Breast epithelium (tissue), 4 donors: ENCODE results near the gene PVALEF. TPM values are rescaled to one million over a fixed set of nuclear protein-coding genes. Genes with fewer than 3 reads are reported as not detected.

Experiments
- DNase-seq, 2 donors: peaks; one replicate each; pipeline ENCODE4 v3.0.0-alpha.2; 2019; ENCODE audit warnings: low spot score in 2 of 2
- H3K27ac ChIP-seq, 2 donors: fragments of 200-600 bp; sonication (generic) in 1 of 2; one replicate each; pipeline ENCODE4 v1.5.1; 2016 to 2019; ENCODE audit warnings: mild to moderate bottlenecking in 1 of 2
- H3K27me3 ChIP-seq, 2 donors: fragments of 200-600 bp; sonication (generic) in 1 of 2; one replicate each; pipeline versions ENCODE4 v1.5.1 to v1.6.0; 2017 to 2019; ENCODE audit warnings: control low read depth in 1 of 2, mild to moderate bottlenecking in 1 of 2
- H3K36me3 ChIP-seq: fragments of 200-600 bp; one replicate; pipeline ENCODE4 v1.5.1; 2019
- H3K4me1 ChIP-seq, 2 donors: fragments of 200-600 bp; sonication (generic); one replicate each; pipeline ENCODE4 v1.5.1; 2016 to 2019; ENCODE audit warnings: control low read depth in 1 of 2
- H3K4me3 ChIP-seq, 3 donors: fragments of 200-600 bp; sonication (generic); 1 replicate in 2 of 3; 2 replicates in 1 of 3; pipeline ENCODE4 v1.5.1; 2016 to 2019; ENCODE audit warnings: mild to moderate bottlenecking in 3 of 3, moderate library complexity in 2 of 3
- H3K9me3 ChIP-seq, 2 donors: fragments of 200-600 bp; sonication (generic) in 1 of 2; one replicate each; pipeline ENCODE4 v1.5.1; 2016 to 2019; ENCODE audit warnings: control low read depth in 1 of 2
- CTCF ChIP-seq, 3 donors: fragments of 450-650 bp; IDR thresholded peaks; one replicate each; pipeline ENCODE4 v1.5.1; 2016 to 2017; ENCODE audit warnings: antibody characterized with exemption in 3 of 3, mild to moderate bottlenecking in 3 of 3, moderate library complexity in 3 of 3
- POLR2A ChIP-seq: fragments of 450-650 bp; IDR thresholded peaks from one replicate; pipeline ENCODE4 v1.6.1; 2016; ENCODE audit warnings: antibody characterized with exemption, mild to moderate bottlenecking, moderate library complexity
- POLR2AphosphoS5 ChIP-seq, 3 donors: sonication (generic); formaldehyde crosslinking; IDR thresholded peaks; one replicate each; pipeline ENCODE4 v1.6.1; 2017; ENCODE audit warnings: antibody characterized with exemption in 3 of 3
- intact Hi-C: fragments of 100-400 bp; cut with DNase I; formaldehyde crosslinking; loops from one replicate; pipeline ENCODE4 v1.15.1; 2023; ENCODE audit warnings: low total_unique reads
- total RNA-seq, 3 donors: library from RNA; depleted of rRNA; stranded (reverse); fragments of >200 nt; gene quantifications; one replicate each; pipeline ENCODE4 v1.1.0, GENCODE V29; 2016

The PVALEF gene
- total RNA-seq, 3 donors from 2014 or later, result not detected

- no peak for TF ChIP-seq POLR2AphosphoS5 (IDR thresholded peaks at IDR 0.05)
- TF ChIP-seq CTCF (IDR thresholded peaks at IDR 0.05), result no peak
- TF ChIP-seq POLR2A, result no peak
Measured at GRCh38 chr17:81169870-81170309, 4.6 kb downstream of the PVALEF start.

GRCh38 chr17:81170727-81171494, 5.6 kb downstream of the PVALEF start:
- Histone ChIP-seq H3K27ac (no peak overlapping the region), H3K4me1 (no peaks in the 10 kb centered on the region), H3K27me3 (peaks cover 0 to 4% of the 10 kb centered on the region in 2 donors), H3K4me3 (no peak overlapping the region), H3K36me3 (no peaks in the 10 kb centered on the region), H3K9me3 (no peaks in the 10 kb centered on the region)
- TF ChIP-seq CTCF (IDR thresholded peaks at IDR 0.05), result no peak
- TF ChIP-seq POLR2A, result no peak
- no peak for TF ChIP-seq POLR2AphosphoS5 (IDR thresholded peaks at IDR 0.05)
- DNase-seq, result no peak
- intact Hi-C loops, result no loop called here

More at GRCh38 chr17:81169870-81170309, 4.6 kb downstream of the PVALEF start:
- Histone ChIP-seq H3K9me3 (no peaks in the 10 kb centered on the region), H3K4me3 (no peak overlapping the region), H3K27ac (no peak overlapping the region), H3K36me3 (no peaks in the 10 kb centered on the region), H3K4me1 (no peaks in the 10 kb centered on the region), H3K27me3 (peaks cover 0 to 4% of the 10 kb centered on the region in 2 donors)
- intact Hi-C loops, result no loop called here
- DNase-seq, result no peak

DNA sequence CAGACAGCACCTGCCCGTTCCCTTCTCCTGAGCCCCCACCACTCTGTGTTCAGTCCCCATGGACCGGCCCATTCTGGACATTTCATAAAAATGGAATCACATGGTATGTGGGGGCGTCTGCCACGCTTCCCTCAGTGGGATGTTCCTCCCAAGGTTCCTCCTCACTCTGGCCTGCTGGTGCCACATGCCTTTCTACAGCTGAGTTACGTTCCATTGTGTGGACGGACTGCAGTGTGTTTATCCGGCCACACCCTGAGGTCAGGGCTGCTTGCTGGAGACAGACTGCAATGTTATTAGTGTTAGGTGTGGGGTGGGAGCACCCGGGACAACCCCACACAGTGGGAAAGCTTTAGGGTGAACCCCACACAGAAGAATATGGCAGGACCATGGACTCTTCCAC, 6.6 kb downstream of the PVALEF start:
- Histone ChIP-seq H3K9me3 (no peaks in the 10 kb centered on the region), H3K4me1 (no peaks in the 10 kb centered on the region), H3K36me3 (no peaks in the 10 kb centered on the region), H3K4me3 (no peak overlapping the region), H3K27me3 (no peaks in the 10 kb centered on the region), H3K27ac (no peak overlapping the region)
- TF ChIP-seq POLR2A (no peak), POLR2AphosphoS5 (IDR thresholded peaks at IDR 0.05) (no peak), CTCF (IDR thresholded peaks at IDR 0.05) (no peak)
- DNase-seq, result no peak
- intact Hi-C loops, result no loop called here

DNA sequence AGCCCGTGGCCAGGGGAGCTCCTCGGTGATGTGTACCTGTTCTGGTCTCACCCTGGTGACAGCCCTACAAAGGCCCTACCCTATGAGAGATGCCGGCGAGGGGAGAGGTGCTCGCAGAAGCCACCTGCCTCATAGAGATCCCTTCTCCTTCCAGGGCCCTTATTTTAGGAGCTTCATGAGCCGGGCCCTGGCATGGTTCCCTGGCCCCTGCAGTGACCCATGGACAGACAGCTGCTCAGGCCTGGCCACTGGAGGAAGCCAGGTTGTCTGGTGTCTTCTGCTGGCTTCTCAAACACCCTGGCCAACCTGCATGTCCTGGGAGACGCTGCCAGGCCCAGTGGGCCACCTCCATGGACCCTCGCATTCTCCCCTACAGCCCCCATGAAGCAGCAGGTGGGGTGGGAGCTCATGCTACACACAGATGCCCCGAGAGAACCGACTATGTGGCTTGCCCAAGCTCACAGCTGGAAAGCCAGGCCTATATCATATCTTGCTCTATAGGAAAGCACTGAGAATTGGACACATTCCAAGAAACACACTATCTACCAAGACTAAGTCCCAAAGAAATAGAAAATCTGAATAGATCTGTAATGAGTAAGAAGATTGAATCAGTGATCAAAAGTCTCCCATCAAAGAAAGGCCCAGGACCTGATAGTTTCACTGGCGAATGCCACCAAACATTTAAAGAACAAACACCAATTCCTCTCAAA, 7.9 kb downstream of the PVALEF start:
- intact Hi-C loops, result no loop called here
- no peak for TF ChIP-seq CTCF (IDR thresholded peaks at IDR 0.05)
- no peak for TF ChIP-seq POLR2AphosphoS5 (IDR thresholded peaks at IDR 0.05)
- no peak for TF ChIP-seq POLR2A

DNA sequence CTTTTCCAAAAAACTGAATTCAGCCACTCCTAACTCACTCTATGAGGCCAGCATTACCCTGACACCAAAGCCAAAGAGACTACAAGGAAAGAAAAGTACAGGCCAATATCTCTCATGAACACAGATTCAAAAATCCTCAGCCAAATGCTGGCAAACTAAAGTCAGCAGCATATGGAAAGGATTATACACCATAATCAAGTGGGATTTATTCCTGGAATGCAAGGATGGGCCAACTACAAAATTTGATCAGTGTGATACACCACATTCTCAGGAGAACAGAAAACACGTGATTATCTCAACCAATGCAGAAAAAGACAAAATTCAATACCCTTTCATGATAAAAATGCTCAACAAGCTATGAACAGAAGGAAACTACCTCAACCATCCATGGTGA, 8.5 kb downstream of the PVALEF start:
- intact Hi-C loops, result no loop called here
- no peak overlapping the region for H3K27ac ChIP-seq
- H3K27me3 ChIP-seq, result no peaks in the 10 kb centered on the region
- H3K9me3 ChIP-seq, result no peaks in the 10 kb centered on the region
- no peaks in the 10 kb centered on the region for H3K36me3 ChIP-seq
- TF ChIP-seq POLR2A (no peak), POLR2AphosphoS5 (IDR thresholded peaks at IDR 0.05) (no peak), CTCF (IDR thresholded peaks at IDR 0.05) (no peak)
- no peak for DNase-seq
- no peaks in the 10 kb centered on the region for H3K4me1 ChIP-seq
- no peak overlapping the region for H3K4me3 ChIP-seq

More for the DNA sequence above, 7.9 kb downstream of the PVALEF start:
- Histone ChIP-seq H3K27ac (no peak overlapping the region), H3K27me3 (no peaks in the 10 kb centered on the region), H3K36me3 (no peaks in the 10 kb centered on the region), H3K4me1 (no peaks in the 10 kb centered on the region), H3K4me3 (no peak overlapping the region), H3K9me3 (no peaks in the 10 kb centered on the region)
- no peak for DNase-seq
